Stimulated activated CD4-positive, alpha-beta T cell treated with anti-CD3 and anti-CD28 coated beads, Interleukin-2, amount 100 ng/mL, for 24 hours (primary cell): ENCODE results near the gene VEZF1.

Experiments used
- DNase-seq, 2 donors: peaks; one replicate each; pipeline ENCODE4 v3.0.0-alpha.2; 2020

Gene VEZF1

GRCh38 chr17:57948555-57949420 lies 39.3 kb downstream of the VEZF1 start:
- DNase-seq, result no peak

DNA sequence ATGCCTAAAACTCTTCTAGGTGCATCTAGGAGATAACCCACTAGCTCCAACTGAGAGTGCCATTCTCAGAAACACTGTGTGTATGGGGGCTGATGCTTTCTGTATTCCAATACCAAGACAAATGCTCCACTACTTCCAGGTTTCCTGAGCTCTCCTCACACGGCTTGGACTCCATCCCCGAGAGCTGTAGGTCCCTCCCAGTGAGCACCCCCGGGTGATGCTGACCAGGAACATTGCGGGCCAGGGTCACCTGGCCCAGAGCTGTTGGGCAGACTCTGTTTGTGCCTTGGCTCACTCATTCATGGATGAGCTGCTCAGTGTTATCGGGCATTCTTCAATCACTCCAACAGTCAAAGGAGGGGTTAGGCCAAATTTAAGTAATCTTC lies 39.9 kb downstream of the VEZF1 start:
- DNase-seq, result no peak

GRCh38 chr17:57947369-57947768 lies 40.7 kb downstream of the VEZF1 start:
- DNase-seq, result no peak

DNA sequence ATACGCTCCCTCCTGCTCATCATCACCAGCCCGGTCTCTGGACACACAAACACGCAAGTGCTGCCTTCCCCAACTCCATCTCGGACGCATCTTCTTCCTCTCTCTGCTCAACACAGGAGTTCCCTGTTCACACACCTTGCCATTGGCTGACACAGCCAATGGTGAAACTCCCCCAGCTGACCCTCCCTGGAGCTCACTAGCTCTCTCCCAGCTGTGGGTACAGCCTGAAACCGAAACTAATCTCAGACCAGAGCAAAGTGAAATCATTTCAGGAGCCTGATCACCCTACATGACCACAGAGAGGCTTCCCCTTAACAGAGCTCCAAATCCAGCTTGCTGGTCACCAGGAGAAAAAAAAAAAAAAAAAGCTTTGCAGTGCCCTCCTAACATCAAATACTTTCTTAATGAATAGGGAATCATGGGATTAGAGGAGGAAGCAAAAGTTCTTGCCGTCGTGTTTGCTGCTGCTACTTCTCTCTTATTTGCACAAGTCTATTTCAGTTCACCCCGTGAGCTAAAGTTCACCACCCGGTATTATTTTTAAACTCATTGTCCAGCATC lies 41.2 kb downstream of the VEZF1 start:
- no peak for DNase-seq

DNA sequence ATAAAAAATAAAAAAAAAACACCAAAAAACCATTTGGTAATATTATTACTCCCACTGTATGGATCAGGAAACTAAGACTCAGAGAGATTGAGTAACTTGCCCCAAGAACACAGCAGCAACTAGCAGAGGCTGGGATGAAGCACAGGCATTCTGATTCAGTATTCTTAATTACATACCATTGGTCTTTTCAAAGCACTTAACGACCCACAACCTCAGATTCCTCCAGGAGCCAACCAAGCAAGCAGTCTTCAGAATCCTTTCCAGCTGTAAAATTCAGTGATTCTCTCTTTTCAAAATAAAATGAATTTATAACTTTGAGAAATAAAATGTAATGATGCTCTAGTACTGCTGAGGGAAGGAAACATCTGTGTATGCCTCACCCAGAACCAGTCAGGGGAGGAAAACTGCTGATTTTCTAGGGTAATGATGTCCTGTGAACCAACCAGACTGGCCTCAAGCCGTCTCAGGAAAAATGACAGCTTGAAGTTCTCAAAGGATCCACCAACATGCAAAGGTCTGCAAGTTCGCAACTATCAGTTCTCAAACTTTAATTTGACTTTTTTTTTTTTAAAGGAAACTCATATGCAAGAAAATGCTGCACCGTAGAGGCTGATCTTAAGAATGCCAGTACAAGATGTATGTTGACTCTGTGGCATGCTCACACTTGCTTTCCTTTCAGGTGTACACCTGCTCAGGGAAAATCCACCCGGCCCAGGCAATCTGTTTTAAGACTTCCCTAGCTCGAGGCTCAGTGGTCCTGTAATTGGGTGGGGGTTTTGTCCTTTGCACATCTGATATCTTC lies 41.9 kb downstream of the VEZF1 start:
- DNase-seq, result no peak

- DNase-seq, result no peak
These were observed 43.1 kb downstream of the VEZF1 start for GRCh38 chr17:57944908-57945307.

GRCh38 chr17:57943645-57944044 lies 44.4 kb downstream of the VEZF1 start:
- no peak for DNase-seq

DNA sequence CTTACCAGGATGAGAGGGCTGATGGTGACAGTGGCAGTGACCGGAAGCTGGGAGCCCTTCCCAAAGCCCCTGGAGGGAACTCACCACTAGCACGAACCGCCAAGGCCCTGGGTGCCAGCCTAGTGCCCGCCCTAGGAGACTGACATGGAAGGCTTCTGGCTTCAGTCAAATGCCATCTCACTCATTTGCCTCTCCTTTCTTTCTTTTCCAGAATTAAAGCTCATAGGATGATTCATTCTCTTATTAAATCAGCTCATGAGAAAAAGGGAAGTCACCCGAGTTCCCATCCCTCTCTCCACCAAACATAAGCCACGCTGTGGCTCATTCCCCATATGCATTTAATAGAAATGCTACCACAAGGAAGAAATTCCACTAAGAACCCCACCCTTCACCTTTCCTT lies 44.9 kb downstream of the VEZF1 start:
- DNase-seq, result no peak

- DNase-seq, result no peak
These were observed 46.4 kb downstream of the VEZF1 start for GRCh38 chr17:57941384-57942370.

GRCh38 chr17:57940653-57941329 lies 47.3 kb downstream of the VEZF1 start:
- peak in 1 of 2 donors; percentile 27 for DNase-seq

GRCh38 chr17:57940231-57940630 lies 47.8 kb downstream of the VEZF1 start:
- no peak for DNase-seq

DNA sequence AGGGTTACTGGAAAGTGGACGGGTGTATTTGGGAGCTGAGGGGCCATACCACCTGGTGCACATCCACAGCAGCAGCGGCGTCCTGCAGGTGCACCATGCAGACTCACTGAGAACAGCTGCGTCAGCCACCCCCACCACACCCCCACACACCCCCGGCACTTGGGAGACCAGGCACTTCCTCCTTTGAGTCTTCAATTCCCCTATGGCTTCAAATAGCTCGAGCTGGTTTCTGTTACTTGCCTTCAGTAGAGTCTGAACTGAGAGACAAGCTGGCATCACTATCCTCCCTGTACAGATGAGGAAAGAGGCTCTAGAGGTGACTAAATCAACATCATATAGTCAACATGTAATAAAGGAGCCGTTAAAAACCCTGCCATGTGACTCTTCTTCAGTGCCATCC lies 48.3 kb downstream of the VEZF1 start:
- DNase-seq, result no peak

DNA sequence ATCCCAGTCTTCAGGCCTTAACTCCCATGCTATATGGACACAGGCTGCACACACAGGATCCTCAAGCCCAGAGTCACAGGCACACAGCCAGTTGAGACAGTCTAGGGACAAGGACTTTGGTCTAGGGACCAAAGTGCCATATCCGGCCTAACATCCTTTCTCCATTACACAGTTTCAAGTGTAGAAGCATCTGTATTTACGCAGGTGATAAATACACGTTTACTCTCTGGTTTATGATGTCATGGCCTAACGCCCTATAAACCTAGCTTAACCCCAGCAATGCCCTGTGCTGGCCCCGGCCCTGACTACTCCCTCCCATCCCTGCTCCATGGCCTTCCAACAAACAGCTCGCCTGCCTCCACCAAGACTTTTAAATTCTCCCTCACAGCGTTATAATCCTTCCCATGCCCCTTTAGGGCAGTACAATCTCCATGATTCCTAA lies 50.0 kb downstream of the VEZF1 start:
- DNase-seq, result no peak

DNA sequence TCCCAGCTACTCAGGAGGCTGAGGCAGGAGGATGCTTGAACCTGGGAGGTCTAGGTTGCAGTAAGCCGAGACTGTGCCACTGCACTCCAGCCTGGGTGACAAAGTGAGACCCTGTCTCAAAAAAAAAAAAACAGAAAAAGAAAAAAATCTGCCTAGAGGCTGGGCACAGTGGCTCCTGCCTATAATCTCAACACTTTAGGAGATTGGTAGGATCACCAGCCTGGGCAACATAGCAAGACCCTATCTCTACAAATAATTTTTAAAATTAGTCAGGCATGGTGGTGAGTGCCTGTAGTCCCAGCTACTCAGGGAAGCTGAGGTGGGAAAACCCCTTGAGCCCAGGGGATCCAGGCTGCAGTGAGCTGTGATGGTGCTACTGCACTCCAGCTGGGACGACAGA lies 50.6 kb downstream of the VEZF1 start:
- no peak for DNase-seq

DNA sequence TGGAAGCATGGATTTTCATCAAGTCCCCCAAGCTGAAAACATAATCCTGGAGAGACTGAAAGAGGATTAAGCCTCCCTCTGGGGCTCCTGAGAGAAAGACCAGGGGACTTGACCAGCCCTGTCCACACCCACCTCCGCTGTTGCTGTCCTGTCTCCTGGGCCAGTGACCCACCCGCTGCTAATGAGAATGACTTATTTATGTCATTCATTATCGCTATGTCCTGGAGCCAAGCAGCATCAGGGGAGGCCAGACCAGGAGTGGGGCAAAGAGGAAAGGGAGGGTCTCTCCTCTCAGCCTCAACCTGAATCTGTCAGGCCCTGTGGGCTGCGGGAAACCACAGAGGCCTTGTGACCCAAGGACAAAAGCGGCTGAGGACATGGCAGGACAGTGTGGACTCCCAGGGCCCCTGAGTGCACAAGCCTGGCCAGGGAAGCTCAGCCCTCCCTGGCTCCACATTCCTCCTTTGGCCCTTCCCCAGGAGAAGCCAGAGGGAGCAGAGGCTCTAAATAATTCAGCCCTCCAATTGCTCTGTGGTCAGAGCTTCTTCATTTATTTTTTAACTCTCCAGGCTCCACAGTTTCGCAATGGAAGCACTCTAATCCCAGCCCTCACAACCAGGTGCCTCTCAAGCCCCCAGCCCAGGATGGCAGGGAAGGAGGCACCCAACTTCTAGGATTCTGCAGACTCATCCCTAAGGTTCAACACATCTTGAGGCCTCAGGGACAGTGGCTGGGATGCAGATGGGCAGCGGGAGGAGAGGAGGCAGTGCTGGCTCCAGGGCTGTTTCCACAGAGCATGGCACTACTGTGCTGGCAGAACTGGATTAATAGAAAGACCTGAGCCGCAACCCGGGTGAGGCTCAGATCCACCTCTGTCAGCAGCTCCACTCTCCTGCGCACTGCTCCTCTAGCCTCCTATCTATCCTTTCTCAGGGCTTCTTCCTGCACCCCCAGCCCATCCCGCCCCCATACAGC lies 51.9 kb downstream of the VEZF1 start:
- DNase-seq, result no peak

DNA sequence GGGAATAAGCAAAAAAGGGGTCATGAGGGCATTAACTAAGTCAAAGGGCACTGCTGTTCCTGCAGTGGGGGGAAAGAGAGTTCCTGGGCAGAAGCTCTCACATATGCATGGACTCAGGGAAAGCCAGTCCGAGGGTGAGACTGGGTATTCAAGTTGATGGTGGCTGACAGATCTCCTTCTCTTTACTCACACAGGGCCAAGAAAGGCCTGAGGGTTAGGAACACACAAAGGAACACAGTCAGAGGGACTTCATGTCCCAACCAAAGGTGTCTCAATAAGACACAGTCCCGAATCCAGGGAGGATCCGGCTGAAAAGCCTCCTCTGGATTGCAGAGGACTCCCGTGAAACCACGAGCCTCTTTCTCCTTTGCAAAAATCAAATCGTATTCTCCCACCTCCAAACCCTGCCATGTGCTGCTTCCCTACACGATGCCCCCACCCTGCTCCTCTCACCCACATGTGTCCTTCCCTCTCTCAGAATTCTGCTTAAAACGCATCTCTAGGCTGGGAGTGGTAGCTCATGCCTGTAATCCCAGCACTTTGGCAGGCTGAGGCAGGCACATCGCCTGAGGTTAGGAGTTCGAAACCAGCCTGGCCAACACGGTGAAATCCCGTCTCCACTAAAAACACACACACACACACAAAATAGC lies 56.4 kb downstream of the VEZF1 start:
- DNase-seq, result no peak

DNA sequence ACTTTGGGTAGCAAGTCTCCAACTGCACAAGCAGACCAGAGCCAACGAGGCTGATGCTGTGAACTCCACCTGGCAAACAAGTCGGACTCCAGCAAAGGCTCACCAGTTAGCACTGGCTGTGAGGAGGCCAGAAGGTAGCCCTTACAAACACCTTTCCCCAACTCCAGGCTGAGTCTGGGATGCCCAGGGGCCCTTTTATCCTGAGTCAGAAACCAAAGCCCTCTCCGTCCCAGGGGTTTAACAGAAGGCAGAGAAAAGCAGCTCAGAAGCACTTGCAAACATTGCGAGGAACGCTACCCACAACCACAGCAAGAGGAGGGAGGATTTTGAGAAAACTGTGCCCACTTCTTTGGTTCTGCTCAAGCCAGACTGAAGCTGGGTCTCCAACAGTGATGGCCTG lies 57.8 kb downstream of the VEZF1 start:
- no peak for DNase-seq

GRCh38 chr17:57929386-57929785 lies 58.7 kb downstream of the VEZF1 start:
- no peak for DNase-seq

DNA sequence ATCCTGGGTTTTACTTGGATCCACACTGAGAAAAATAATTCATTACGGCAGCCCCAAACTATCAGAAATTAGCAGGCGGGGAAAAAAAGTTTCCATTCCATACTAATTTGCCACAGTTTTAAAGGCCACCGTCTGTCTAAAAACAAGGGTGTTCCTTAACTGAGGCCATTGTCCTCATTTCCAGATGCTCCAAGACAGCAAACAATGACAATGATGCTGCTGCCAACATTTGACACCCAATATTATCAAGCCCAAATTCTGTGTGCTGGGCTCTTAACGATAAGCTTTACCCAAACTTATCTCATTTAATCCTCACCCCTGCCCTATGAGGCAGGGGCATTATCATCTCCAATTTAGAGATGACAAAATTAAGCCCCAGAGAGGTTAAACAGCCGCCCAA lies 59.1 kb downstream of the VEZF1 start:
- no peak for DNase-seq

DNA sequence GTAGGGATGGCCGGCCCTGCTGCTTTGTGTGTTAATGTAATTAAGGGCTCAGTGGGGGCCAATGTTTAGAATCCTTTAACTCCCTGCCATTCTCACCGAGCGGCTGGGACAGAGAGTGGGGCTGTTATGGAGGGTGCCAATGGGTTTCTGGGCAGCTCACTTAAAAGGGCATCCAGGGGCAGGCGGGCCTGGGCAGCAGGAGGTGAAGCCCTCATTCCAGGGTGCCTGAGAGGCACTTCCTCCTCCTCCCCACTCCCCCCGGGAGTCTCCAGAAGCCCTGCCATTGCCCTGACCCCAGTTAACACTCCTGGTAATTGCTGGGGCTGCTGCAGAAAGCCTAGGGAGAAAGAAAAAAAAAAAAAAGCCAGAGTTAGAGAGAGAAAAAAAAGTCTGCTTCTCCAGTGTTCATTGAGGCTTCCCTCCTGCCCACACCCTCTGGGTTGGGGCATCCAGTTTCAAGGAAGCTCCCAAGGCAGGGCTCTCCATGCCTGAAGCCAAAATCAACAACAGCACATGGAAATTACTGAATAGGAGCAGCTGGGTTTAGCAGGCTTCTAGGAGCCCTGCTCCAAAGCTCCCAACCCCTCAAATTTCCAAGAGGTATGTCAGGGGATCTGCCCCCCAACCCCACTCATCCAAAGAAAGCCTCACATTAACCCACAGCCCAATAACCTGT lies 60.9 kb downstream of the VEZF1 start:
- no peak for DNase-seq
